Stimulated activated CD4-positive, alpha-beta T cell treated with anti-CD3 and anti-CD28 coated beads, Interleukin-4, amount 100 ng/mL, for 48 hours (primary cell): ENCODE data around the gene PSMA3.

Experiments used
- DNase-seq, 2 donors: peaks; one replicate each; pipeline ENCODE4 v3.0.0-alpha.2; 2020; ENCODE audit warnings: low read depth in 2 of 2

The PSMA3 gene

GRCh38 chr14:58299401-58300330, 55.0 kb downstream of the PSMA3 start:
- peak in 1 of 2 donors; percentile 6 for DNase-seq

GRCh38 chr14:58301416-58301815, 56.8 kb downstream of the PSMA3 start:
- DNase-seq: no peak

GRCh38 chr14:58305730-58306129, 61.1 kb downstream of the PSMA3 start:
- no peak for DNase-seq

GRCh38 chr14:58307597-58308316, 63.1 kb downstream of the PSMA3 start:
- DNase-seq: no peak

- DNase-seq: no peak
These were observed 64.4 kb downstream of the PSMA3 start for GRCh38 chr14:58309086-58309485.

- no peak for DNase-seq
These were observed 69.1 kb downstream of the PSMA3 start for GRCh38 chr14:58313699-58314098.

GRCh38 chr14:58315606-58316005, 71.0 kb downstream of the PSMA3 start:
- DNase-seq: no peak
